ENCODE results near the gene CTSL.

The CTSL gene

DNA sequence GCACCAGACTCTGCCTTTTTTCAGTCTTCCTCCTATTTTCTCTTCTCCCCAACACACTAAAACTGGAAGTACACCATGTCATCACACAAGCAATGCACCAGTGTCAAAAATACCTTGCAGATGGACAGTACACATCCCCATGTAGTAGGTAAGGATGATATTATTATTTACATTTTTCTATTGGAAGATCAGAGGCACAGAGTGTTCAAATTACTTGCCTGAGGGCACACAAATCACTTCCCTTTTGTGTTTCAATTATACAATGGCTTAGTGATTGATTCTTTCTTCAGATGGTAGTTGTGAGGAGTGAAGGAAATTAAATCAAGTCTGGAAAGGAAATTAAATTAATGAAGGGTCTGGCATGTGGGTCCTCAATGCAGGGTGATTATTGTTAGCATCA is 39.6 kb downstream of the CTSL start:
- no peak for DNase-seq

- no peak for DNase-seq
Measured at GRCh38 chr9:87766697-87767096, 40.8 kb downstream of the CTSL start.

DNA sequence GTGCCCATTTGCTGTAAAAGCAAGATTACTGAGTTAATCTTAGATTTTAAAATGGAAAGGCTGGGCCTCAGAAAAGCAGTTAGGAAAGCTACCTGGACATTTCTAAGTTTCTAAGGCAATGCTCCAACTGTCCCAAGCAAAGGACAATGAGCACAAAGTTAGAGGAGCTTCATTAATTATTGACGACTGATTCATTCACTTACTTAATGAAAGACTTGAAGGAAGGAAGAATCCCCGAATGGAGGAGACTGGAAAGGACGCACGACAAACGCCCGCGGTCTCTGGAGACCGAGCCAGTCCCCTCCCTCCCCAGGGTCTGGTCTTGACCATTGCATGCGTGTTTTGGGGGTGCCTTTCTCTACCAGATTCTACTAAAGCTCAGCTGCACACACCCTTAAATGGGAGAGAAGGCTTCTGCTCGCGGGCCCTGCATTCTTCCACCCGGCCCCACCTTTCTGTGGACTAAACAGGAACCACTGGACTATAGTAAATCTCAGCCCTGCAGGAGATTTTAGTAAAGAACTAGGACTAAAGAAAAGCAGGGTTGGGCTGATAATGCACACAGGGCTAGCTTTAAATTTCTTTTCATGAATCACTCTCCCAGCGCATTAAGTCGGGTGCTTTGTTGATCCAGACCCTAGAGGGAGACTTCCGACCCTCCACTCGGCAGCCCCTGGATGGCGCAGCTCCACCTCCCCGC is 44.8 kb downstream of the CTSL start:
- DNase-seq: no peak

GRCh38 chr9:87771316-87772006 is 45.5 kb downstream of the CTSL start:
- no peak for DNase-seq

- no peak for DNase-seq
Measured at GRCh38 chr9:87776481-87777379, 50.8 kb downstream of the CTSL start.

GRCh38 chr9:87778996-87779395 is 53.1 kb downstream of the CTSL start:
- DNase-seq: no peak
